Retinal pigment epithelial cell (primary cell): Measurements from ENCODE around the gene C11orf21.
A peak's percentile ranks its signal among the peaks of the same experiment; 100 is the strongest.

Experiments
- DNase-seq: peaks from one replicate; pipeline ENCODE4 v3.0.0-alpha.2; 2010; ENCODE audit warnings: low read depth
- H3K4me3 ChIP-seq: 2 replicates; pipeline ENCODE4 v1.5.1; 2011; ENCODE audit warnings: mild to moderate bottlenecking, low read length, control low read depth, moderate library complexity
- TF ChIP-seq, protein P1 (sequence below): conservative IDR thresholded peaks from 2 replicates; pipeline ENCODE4 v1.5.1; 2011; ENCODE audit warnings: low read depth, low read length, control low read depth, inconsistent platforms

The C11orf21 gene

DNA sequence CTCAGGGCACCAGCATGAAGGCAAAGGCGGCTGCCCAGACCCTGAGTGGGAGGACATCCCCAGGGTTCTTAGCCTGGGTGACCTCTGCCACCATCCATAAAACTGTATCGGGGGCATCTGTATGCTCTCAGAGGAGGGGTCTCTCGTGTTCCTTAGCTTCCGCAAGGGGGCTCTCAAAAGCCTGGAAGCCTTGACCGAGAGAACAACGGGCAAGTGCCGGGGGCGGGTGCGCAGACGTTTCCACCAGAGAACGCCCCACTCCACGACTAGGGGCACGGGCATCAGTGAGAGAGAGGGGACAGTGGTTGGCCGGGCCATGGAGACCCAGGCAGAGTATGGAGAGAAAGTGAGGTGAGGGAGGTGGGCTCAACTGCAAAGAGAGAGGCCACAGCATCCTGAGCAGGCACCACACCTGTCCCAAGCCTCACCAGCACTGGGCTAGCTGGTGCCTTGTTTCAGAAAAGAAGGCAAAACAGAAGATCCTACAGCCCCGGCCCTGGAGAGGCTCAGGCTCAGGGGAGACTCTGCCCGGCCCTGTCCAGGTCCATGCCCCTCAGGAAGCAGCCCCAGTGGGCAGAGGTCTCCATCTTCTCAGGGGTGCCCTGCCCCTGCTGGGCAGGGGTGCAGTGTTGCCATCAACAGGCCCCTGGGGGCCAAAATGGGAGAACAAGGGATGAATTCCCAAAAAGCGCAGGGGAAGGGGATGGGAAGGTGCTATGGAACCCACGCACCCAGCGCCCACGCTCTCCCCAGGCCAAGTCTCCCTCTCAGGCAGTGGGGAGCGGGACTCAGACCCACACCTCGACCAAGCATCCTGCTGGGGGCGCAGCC is 6.0 kb upstream of the C11orf21 start:
- DNase-seq: no peak
- TF ChIP-seq, protein P1, sequence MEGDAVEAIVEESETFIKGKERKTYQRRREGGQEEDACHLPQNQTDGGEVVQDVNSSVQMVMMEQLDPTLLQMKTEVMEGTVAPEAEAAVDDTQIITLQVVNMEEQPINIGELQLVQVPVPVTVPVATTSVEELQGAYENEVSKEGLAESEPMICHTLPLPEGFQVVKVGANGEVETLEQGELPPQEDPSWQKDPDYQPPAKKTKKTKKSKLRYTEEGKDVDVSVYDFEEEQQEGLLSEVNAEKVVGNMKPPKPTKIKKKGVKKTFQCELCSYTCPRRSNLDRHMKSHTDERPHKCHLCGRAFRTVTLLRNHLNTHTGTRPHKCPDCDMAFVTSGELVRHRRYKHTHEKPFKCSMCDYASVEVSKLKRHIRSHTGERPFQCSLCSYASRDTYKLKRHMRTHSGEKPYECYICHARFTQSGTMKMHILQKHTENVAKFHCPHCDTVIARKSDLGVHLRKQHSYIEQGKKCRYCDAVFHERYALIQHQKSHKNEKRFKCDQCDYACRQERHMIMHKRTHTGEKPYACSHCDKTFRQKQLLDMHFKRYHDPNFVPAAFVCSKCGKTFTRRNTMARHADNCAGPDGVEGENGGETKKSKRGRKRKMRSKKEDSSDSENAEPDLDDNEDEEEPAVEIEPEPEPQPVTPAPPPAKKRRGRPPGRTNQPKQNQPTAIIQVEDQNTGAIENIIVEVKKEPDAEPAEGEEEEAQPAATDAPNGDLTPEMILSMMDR: no peak
- H3K4me3 ChIP-seq: no peak overlapping the region

DNA sequence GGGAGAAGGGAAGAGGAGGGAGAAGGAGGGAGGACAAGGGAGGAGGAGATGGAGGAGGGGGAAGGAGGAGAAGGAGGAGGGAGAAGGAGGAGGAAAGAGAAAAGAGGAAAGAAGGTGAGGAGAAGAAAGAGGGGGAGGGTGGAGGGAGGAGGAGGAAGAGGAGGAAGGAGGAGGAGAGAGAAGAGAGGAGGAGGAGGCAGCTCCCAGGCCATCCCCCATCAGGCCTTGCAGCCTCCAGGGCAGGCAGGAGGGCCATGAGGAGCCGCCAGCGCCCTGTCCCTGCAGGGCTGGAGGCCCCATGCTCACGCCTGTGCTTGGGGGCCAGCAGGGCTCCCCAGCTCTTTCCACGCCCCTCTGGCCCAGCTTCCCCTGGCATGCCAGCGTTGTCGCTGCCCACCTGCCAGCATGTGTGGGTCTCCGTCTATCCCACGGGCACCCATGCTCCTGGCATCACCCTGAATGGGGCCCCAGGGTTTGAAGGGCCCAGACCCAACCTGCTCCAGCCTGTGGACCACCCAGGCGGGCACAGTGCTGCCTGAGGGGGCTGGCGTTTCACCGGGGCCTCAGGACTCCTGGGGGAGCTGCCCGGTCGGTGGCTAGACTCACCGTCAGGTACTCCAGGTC is 5.3 kb upstream of the C11orf21 start:
- no peak for DNase-seq
- TF ChIP-seq, protein P1: no peak

GRCh38 chr11:2306452-2306823 is 4.7 kb upstream of the C11orf21 start:
- H3K4me3 ChIP-seq: no peak overlapping the region

More for the DNA sequence above, 5.3 kb upstream of the C11orf21 start:
- no peak overlapping the region for H3K4me3 ChIP-seq

DNA sequence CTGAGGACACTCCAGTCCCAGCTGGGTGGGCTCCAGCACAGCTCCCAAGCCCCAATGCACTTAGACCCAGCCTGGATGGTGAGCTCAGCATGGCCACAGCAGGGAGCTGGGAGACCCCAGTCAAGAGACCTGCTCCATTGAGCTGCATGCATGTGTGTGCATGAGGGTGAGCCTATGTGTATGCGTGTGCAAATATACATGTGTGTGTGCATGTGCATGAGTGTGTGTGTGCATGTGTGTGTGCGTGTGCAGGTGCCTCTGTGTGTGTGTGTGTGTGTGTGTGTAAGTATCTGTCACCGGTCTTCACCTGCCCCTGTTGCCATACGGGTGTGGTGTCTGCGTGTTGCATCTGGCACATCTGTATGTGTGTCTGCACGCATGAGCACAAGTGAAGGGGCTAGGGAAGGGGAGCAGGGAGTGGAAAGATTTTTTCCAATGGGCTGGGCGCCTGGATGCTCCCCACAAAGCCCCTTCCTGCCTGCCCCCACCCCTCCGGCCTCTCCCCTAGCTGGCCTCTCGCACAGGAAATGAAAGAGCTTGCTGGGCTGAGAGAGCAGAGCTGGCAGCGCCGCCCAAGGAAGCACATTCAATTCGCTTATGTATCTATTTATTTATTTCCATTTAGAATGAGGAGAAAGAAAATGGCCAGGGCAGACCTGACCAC is 4.2 kb upstream of the C11orf21 start:
- H3K4me3 ChIP-seq: no peak overlapping the region
- no peak for DNase-seq
- TF ChIP-seq, protein P1: no peak

More at GRCh38 chr11:2306452-2306823, 4.7 kb upstream of the C11orf21 start:
- TF ChIP-seq, protein P1: no peak
- DNase-seq: no peak

GRCh38 chr11:2305140-2305778 is 3.5 kb upstream of the C11orf21 start:
- DNase-seq: no peak
- TF ChIP-seq, protein P1: peak; percentile 90
- H3K4me3 ChIP-seq: no peak overlapping the region

GRCh38 chr11:2304506-2305139 is 2.9 kb upstream of the C11orf21 start:
- no peak overlapping the region for H3K4me3 ChIP-seq
- TF ChIP-seq, protein P1: no peak
- DNase-seq: no peak
